ENCODE measurements around the gene PHAF1.

Gene PHAF1

GRCh38 chr16:67183627-67184452, 74.1 kb downstream of the PHAF1 start, which contains the start of gene MATCAP1:
Gene MATCAP1 (minus strand): TSS chr16:67183963. CDS start chr16:67180610, 3,353 bp downstream.
- peak; percentile 97 for DNase-seq

- DNase-seq = peak; percentile 28
Observed at GRCh38 chr16:67184453-67184994, 74.8 kb downstream of the PHAF1 start.

- DNase-seq = peak; percentile 86
Observed at GRCh38 chr16:67184995-67185650, 75.4 kb downstream of the PHAF1 start.

GRCh38 chr16:67185651-67186134, 76.0 kb downstream of the PHAF1 start:
- DNase-seq = no peak

- no peak for DNase-seq
Observed at GRCh38 chr16:67186550-67186950, 76.8 kb downstream of the PHAF1 start.

GRCh38 chr16:67187175-67187890, 77.6 kb downstream of the PHAF1 start:
- DNase-seq = no peak

- no peak for DNase-seq
Observed at GRCh38 chr16:67188323-67188722, 78.6 kb downstream of the PHAF1 start.

- no peak for DNase-seq
Observed at GRCh38 chr16:67188798-67189197, 79.1 kb downstream of the PHAF1 start.

GRCh38 chr16:67190041-67190440, 80.3 kb downstream of the PHAF1 start, which contains the start of gene EXOC3L1:
Gene EXOC3L1 (minus strand): TSS chr16:67190136. CDS start chr16:67189676, 460 bp downstream.
- DNase-seq = no peak

- no peak for DNase-seq
Observed at GRCh38 chr16:67190448-67191399, 81.0 kb downstream of the PHAF1 start.

- DNase-seq = no peak
Observed at GRCh38 chr16:67191411-67191994, 81.8 kb downstream of the PHAF1 start.

- peak; percentile 90 for DNase-seq
Observed at GRCh38 chr16:67191995-67192681, 82.4 kb downstream of the PHAF1 start, which contains the start of gene E2F4. Gene E2F4 (plus strand): TSS chr16:67192155. CDS start chr16:67192228, 73 bp downstream.

GRCh38 chr16:67192781-67193361, 83.1 kb downstream of the PHAF1 start:
- DNase-seq = peak; percentile 17

- no peak for DNase-seq
Observed at GRCh38 chr16:67193536-67193935, 83.8 kb downstream of the PHAF1 start.

GRCh38 chr16:67194260-67194659, 84.5 kb downstream of the PHAF1 start:
- DNase-seq = no peak

GRCh38 chr16:67195676-67196075, 85.9 kb downstream of the PHAF1 start:
- DNase-seq = no peak

- DNase-seq = no peak
Observed at GRCh38 chr16:67196881-67197280, 87.1 kb downstream of the PHAF1 start.

- no peak for DNase-seq
Observed at GRCh38 chr16:67197704-67198103, 88.0 kb downstream of the PHAF1 start.

Data from CD4-positive, alpha-beta T cell treated with Interleukin-21 for 1 hour (primary cell).